H9 (cell line): Measurements from ENCODE around the gene PHF21A. TPM values are rescaled to one million over a fixed set of nuclear protein-coding genes. Genes with fewer than 3 reads are reported as not detected.

Experiments used
- DNase-seq: peaks from one replicate; pipeline ENCODE4 v3.0.0-alpha.2; 2017
- H2AFZ ChIP-seq: one replicate; pipeline ENCODE4 v1.6.1; 2013; ENCODE audit warnings: mild to moderate bottlenecking, low read length, control low read depth, moderate library complexity
- H2AK5ac ChIP-seq: 2 replicates; pipeline ENCODE4 v1.6.1; 2013; ENCODE audit warnings: low read length, control low read depth, mixed read lengths; ENCODE audit not compliant: insufficient read length
- H2BK120ac ChIP-seq: one replicate; pipeline ENCODE4 v1.6.1; 2013; ENCODE audit warnings: low read depth, mild to moderate bottlenecking, low read length, control low read depth, inconsistent platforms; ENCODE audit not compliant: poor library complexity, severe bottlenecking
- H2BK12ac ChIP-seq: 2 replicates; pipeline ENCODE4 v1.6.1; 2013; ENCODE audit warnings: low read length, control low read depth, mixed read lengths, low read depth; ENCODE audit not compliant: insufficient read length
- H2BK15ac ChIP-seq: 2 replicates; pipeline ENCODE4 v1.6.1; 2013; ENCODE audit warnings: low read depth, low read length, control low read depth
- H2BK20ac ChIP-seq: one replicate; pipeline ENCODE4 v1.6.1; 2013; ENCODE audit warnings: low read depth, mild to moderate bottlenecking, low read length, control low read depth, inconsistent platforms; ENCODE audit not compliant: poor library complexity, severe bottlenecking
- H2BK5ac ChIP-seq: 2 replicates; pipeline ENCODE4 v1.6.1; 2013; ENCODE audit warnings: low read length, control low read depth, mixed read lengths; ENCODE audit not compliant: insufficient read length
- H3K14ac ChIP-seq: 2 replicates; pipeline ENCODE4 v1.6.1; 2013; ENCODE audit warnings: low read length, control low read depth; ENCODE audit not compliant: insufficient read depth
- H3K18ac ChIP-seq: 2 replicates; pipeline ENCODE4 v1.6.1; 2013; ENCODE audit warnings: low read depth, mild to moderate bottlenecking, mixed read lengths, low read length, control low read depth; ENCODE audit not compliant: insufficient read length
- H3K23ac ChIP-seq: 2 replicates; pipeline ENCODE4 v1.6.1; 2013; ENCODE audit warnings: low read length, control low read depth, mixed read lengths, low read depth; ENCODE audit not compliant: insufficient read length
- H3K23me2 ChIP-seq: 2 replicates; pipeline ENCODE4 v1.6.1; 2013; ENCODE audit warnings: low read depth, mild to moderate bottlenecking, mixed read lengths, low read length, control low read depth; ENCODE audit not compliant: insufficient read length, poor library complexity, severe bottlenecking
- H3K27ac ChIP-seq: 2 replicates; pipeline ENCODE4 v1.5.1; 2013; ENCODE audit warnings: low read length, control low read depth, mixed read lengths, low read depth; ENCODE audit not compliant: insufficient read length
- H3K27me3 ChIP-seq: 2 replicates; pipeline ENCODE4 v1.6.1; 2013; ENCODE audit warnings: low read length, control low read depth, inconsistent platforms; ENCODE audit not compliant: insufficient read depth
- H3K4ac ChIP-seq: 2 replicates; pipeline ENCODE4 v1.6.1; 2013; ENCODE audit warnings: low read depth, mild to moderate bottlenecking, control low read depth, inconsistent platforms, low read length, moderate library complexity
- H3K4me1 ChIP-seq: 2 replicates; pipeline ENCODE4 v1.6.1; 2013; ENCODE audit warnings: low read length, control low read depth, inconsistent platforms; ENCODE audit not compliant: insufficient read depth
- H3K4me2 ChIP-seq: 2 replicates; pipeline ENCODE4 v1.6.1; 2013; ENCODE audit warnings: low read length, control low read depth, mixed read lengths; ENCODE audit not compliant: insufficient read length, insufficient read depth
- H3K56ac ChIP-seq: 2 replicates; pipeline ENCODE4 v1.6.1; 2013; ENCODE audit warnings: low read depth, mild to moderate bottlenecking, mixed read lengths, low read length, control low read depth; ENCODE audit not compliant: insufficient read length
- H3K79me1 ChIP-seq: 2 replicates; pipeline ENCODE4 v1.6.1; 2013; ENCODE audit warnings: low read depth, mild to moderate bottlenecking, moderate library complexity, low read length, control low read depth, inconsistent platforms; ENCODE audit not compliant: insufficient read depth, poor library complexity, severe bottlenecking
- H3K79me2 ChIP-seq: 2 replicates; pipeline ENCODE4 v1.6.1; 2013; ENCODE audit warnings: low read length, control low read depth, inconsistent platforms; ENCODE audit not compliant: insufficient read depth
- H3K9ac ChIP-seq: 2 replicates; pipeline ENCODE4 v1.6.1; 2013; ENCODE audit warnings: low read length, control low read depth, mixed read lengths; ENCODE audit not compliant: insufficient read length; ENCODE audit errors: extremely low read depth
- H3K9me3 ChIP-seq: one replicate; pipeline ENCODE4 v1.6.1; 2013; ENCODE audit warnings: low read depth, low read length, inconsistent platforms; ENCODE audit not compliant: control insufficient read depth
- H3T11ph ChIP-seq: one replicate; pipeline ENCODE4 v1.6.1; 2013; ENCODE audit warnings: mild to moderate bottlenecking, low read length, control low read depth, inconsistent platforms
- H4K20me1 ChIP-seq: one replicate; pipeline ENCODE4 v1.6.1; 2013; ENCODE audit not compliant: control insufficient read depth, insufficient read length, insufficient read depth
- H4K5ac ChIP-seq: 2 replicates; pipeline ENCODE4 v1.6.1; 2013; ENCODE audit warnings: low read depth, mild to moderate bottlenecking, mixed read lengths, low read length, control low read depth; ENCODE audit not compliant: insufficient read length
- H4K8ac ChIP-seq: replicated peaks from 2 replicates; pipeline ENCODE4 v1.6.1; 2013; ENCODE audit warnings: low read length, control low read depth, mixed read lengths, low read depth; ENCODE audit not compliant: insufficient read length
- H4K91ac ChIP-seq: 2 replicates; pipeline ENCODE4 v1.6.1; 2013; ENCODE audit warnings: low read depth, mild to moderate bottlenecking, moderate library complexity, mixed read lengths, low read length, control low read depth; ENCODE audit not compliant: insufficient read length
- H3K27ac Mint-ChIP-seq, 3 experiments: 2 replicates in 2 of 3; 3 replicates in 1 of 3; pipeline ENCODE4 v1.8.0; 2020 to 2021; ENCODE audit warnings: mixed read lengths in 3 of 3, mild to moderate bottlenecking in 1 of 3, moderate library complexity in 1 of 3
- H3K27me3 Mint-ChIP-seq: 2 replicates; pipeline ENCODE4 v1.8.0; 2021; ENCODE audit warnings: low read depth, mild to moderate bottlenecking, moderate library complexity, mixed read lengths
- H3K36me3 Mint-ChIP-seq, 3 experiments: 2 replicates in 2 of 3; 3 replicates in 1 of 3; pipeline ENCODE4 v1.8.0; 2020 to 2021; ENCODE audit warnings: low read depth in 3 of 3, mixed read lengths in 3 of 3; ENCODE audit not compliant: insufficient read depth in 1 of 3
- H3K4me1 Mint-ChIP-seq, 2 experiments: 2 replicates each; pipeline ENCODE4 v1.8.0; 2020; ENCODE audit warnings: mixed read lengths in 2 of 2
- H3K4me3 Mint-ChIP-seq, 2 experiments: 2 replicates in 1 of 2; 3 replicates in 1 of 2; pipeline ENCODE4 v1.8.0; 2020 to 2021; ENCODE audit warnings: mild to moderate bottlenecking in 2 of 2, mixed read lengths in 2 of 2, moderate library complexity in 1 of 2
- H3K9me3 Mint-ChIP-seq, 2 experiments: 2 replicates in 1 of 2; 3 replicates in 1 of 2; pipeline ENCODE4 v1.8.0; 2020; ENCODE audit warnings: mild to moderate bottlenecking in 2 of 2, mixed read lengths in 2 of 2, moderate library complexity in 1 of 2
- CTCF ChIP-seq: fragments of 200-600 bp; sonication (generic); conservative IDR thresholded peaks from 3 replicates; pipeline ENCODE4 v1.8.0; 2021; ENCODE audit warnings: antibody characterized with exemption, mild to moderate bottlenecking
- WGBS: extraction: QIAGEN DNeasy Blood & Tissue Kit; methylation state at CpG from one replicate; pipeline ENCODE4 v1.1.7; 2013; ENCODE audit warnings: missing lambda C conversion rate, low lambda C conversion rate, mixed read lengths; ENCODE audit not compliant: insufficient read length; ENCODE audit errors: extremely low coverage; 5-methylcytosine and 5-hydroxymethylcytosine counted together
- total RNA-seq: library from RNA; stranded (reverse); gene quantifications from 2 replicates; pipeline ENCODE4 v1.2.1, GENCODE V29; 2021

PHF21A gene
- total RNA-seq, 1 experiment from 2014 or later, result 33.8 TPM

- Histone ChIP-seq H4K5ac (no peak overlapping the region), H2BK120ac (no peak overlapping the region), H3K14ac (no peak overlapping the region), H2AK5ac (no peak overlapping the region), H3K27ac (no peak overlapping the region), H3K23me2 (no peaks in the 10 kb centered on the region), H3K27me3 (no peaks in the 10 kb centered on the region), H4K91ac (no peak overlapping the region), H3K79me2 (no peaks in the 10 kb centered on the region), H2AFZ (peak overlapping the region; percentile 25), H3K9me3 (no peaks in the 10 kb centered on the region), H3K79me1 (no peaks in the 10 kb centered on the region), H3K4me2 (no peak overlapping the region), H2BK15ac (no peak overlapping the region), H2BK12ac (no peak overlapping the region), H3K56ac (no peak overlapping the region), H2BK5ac (no peak overlapping the region), H4K8ac (no peak overlapping the region), H4K20me1 (no peaks in the 10 kb centered on the region), H3K9ac (no peak overlapping the region), H3T11ph (no peak overlapping the region), H3K4me1 (peaks cover 3% of the 10 kb centered on the region; the same call in 1 of the 2 replicates), H2BK20ac (no peak overlapping the region), H3K4ac (no peak overlapping the region), H3K18ac (no peak overlapping the region), H3K23ac (no peak overlapping the region)
- H3K9me3 Mint-ChIP-seq, result no peaks in the 10 kb centered on the region
- H3K4me1 Mint-ChIP-seq, result peaks cover 6 to 24% of the 10 kb centered on the region in 2 experiments
- H3K27ac Mint-ChIP-seq, result no peak overlapping the region
- no peak for DNase-seq
- no peak for TF ChIP-seq CTCF
- WGBS, result no CpG with 5 or more reads among the region's 2 CpGs
- no peak overlapping the region for H3K4me3 Mint-ChIP-seq
- H3K36me3 Mint-ChIP-seq, result no peaks in the 10 kb centered on the region
- no peaks in the 10 kb centered on the region; the same call in none of the 2 replicates for H3K27me3 Mint-ChIP-seq
Measured at GRCh38 chr11:46159680-46160079, 38.4 kb upstream of the PHF21A start.
